ENCODE data around the gene NCOA1.

Gene NCOA1

DNA sequence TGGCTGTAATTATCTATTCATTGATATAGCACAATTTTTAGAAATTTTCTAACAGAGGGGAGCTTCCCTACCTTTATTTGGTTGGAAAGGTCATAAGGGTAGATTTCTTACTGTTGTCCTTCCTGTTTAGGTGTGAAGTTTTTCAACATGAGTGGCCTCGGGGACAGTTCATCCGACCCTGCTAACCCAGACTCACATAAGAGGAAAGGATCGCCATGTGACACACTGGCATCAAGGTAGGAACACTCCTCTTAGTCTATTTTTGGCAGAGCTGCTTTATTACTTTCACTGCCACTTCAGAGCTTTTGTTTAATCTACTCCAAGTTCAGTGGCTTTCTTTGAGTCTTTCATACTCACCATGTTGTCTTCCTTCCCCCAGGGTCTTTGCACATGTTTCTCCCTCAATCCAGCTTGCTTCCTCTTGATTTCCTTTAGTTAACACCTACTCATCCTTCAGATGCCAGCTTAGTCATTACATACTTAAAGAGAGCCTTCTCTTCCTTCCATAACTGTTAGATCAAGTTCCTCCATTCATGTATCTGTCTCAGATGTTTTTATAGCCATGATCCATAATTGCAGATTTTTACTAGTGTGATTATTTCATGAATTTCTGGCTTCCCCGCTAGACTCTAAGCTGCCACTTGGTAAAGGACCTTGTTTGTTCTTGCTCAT, 167.6 kb downstream of the NCOA1 start (continued):
- TF ChIP-seq, protein P1, sequence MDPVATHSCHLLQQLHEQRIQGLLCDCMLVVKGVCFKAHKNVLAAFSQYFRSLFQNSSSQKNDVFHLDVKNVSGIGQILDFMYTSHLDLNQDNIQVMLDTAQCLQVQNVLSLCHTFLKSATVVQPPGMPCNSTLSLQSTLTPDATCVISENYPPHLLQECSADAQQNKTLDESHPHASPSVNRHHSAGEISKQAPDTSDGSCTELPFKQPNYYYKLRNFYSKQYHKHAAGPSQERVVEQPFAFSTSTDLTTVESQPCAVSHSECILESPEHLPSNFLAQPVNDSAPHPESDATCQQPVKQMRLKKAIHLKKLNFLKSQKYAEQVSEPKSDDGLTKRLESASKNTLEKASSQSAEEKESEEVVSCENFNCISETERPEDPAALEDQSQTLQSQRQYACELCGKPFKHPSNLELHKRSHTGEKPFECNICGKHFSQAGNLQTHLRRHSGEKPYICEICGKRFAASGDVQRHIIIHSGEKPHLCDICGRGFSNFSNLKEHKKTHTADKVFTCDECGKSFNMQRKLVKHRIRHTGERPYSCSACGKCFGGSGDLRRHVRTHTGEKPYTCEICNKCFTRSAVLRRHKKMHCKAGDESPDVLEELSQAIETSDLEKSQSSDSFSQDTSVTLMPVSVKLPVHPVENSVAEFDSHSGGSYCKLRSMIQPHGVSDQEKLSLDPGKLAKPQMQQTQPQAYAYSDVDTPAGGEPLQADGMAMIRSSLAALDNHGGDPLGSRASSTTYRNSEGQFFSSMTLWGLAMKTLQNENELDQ (tag by site-specific recombination; IDR thresholded peaks at IDR 0.05; ENCODE audit: low read depth): no peak
- TF ChIP-seq ZNF549 (tag by site-specific recombination; IDR thresholded peaks at IDR 0.05) (no peak), ZNF747 (tag by site-specific recombination; IDR thresholded peaks at IDR 0.05) (no peak)

DNA sequence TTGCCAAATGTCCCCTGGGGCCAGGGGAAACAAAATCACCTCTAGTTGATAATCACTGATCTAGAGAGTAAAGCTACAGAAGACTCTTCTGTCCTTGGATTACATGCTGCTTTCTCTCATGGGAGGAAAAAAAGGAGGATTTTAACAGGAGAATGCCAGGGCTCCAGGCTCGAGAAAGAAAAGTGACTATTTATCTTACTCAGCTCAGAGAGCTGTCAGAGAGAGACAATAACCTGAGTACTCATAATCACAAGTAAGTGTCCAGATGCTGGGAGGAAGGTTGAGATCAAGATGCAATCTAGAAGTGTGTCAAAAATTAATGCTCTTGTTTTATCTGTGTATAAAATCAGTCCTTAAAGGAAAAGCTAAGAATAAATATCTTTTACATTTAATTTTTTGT, 168.8 kb downstream of the NCOA1 start:
- Histone ChIP-seq H3K4me3 (ENCODE audit: low read depth, low read length) (no peak overlapping the region), H3K27ac (ENCODE audit: extremely low read depth, low read depth, low read length) (no peak overlapping the region), H3K9me3 (ENCODE audit: control insufficient read depth, insufficient read depth, low read depth, low read length) (no peaks in the 10 kb centered on the region), H3K36me3 (ENCODE audit: control insufficient read depth in 2 of 2, insufficient read depth in 1 of 2, low read length in 2 of 2) (no peaks in the 10 kb centered on the region), H3K4me1 (ENCODE audit: control insufficient read depth, insufficient read depth, low read length) (peaks cover 5% of the 10 kb centered on the region; the same call in 1 of the 2 replicates)
- ChIA-PET POLR2A (interaction anchor here (0.5 kb wide), 1 partner anchor 170 kb away, joined by 3 read pairs; no protein-coding TSS in a partner anchor), CTCF (interaction anchor here (0.6 kb wide), 1 partner anchor 250 kb away, joined by 5 read pairs; no protein-coding TSS in a partner anchor)
- TF ChIP-seq, protein P2, sequence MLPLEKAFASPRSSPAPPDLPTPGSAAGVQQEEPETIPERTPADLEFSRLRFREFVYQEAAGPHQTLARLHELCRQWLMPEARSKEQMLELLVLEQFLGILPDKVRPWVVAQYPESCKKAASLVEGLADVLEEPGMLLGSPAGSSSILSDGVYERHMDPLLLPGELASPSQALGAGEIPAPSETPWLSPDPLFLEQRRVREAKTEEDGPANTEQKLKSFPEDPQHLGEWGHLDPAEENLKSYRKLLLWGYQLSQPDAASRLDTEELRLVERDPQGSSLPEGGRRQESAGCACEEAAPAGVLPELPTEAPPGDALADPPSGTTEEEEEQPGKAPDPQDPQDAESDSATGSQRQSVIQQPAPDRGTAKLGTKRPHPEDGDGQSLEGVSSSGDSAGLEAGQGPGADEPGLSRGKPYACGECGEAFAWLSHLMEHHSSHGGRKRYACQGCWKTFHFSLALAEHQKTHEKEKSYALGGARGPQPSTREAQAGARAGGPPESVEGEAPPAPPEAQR (tag by site-specific recombination; IDR thresholded peaks at IDR 0.05): no peak
- TF ChIP-seq ZNF239 (tag by site-specific recombination; IDR thresholded peaks at IDR 0.05) (no peak), SP7 (tag by site-specific recombination; IDR thresholded peaks at IDR 0.05) (no peak), ZNF843 (tag by site-specific recombination; IDR thresholded peaks at IDR 0.05) (no peak), ZNF10 (tag by site-specific recombination; IDR thresholded peaks at IDR 0.05) (no peak), ZNF174 (tag by site-specific recombination; IDR thresholded peaks at IDR 0.05) (no peak), ZBTB8A (tag by site-specific recombination; IDR thresholded peaks at IDR 0.05) (no peak), KLF16 (tag by site-specific recombination; IDR thresholded peaks at IDR 0.05) (no peak), ZNF768 (tag by site-specific recombination; IDR thresholded peaks at IDR 0.05) (no peak), ZNF366 (tag by site-specific recombination; conservative IDR thresholded peaks at IDR 0.05) (no peak), ZBTB1 (tag by site-specific recombination; IDR thresholded peaks at IDR 0.05) (no peak)
- TF ChIP-seq, protein P3, sequence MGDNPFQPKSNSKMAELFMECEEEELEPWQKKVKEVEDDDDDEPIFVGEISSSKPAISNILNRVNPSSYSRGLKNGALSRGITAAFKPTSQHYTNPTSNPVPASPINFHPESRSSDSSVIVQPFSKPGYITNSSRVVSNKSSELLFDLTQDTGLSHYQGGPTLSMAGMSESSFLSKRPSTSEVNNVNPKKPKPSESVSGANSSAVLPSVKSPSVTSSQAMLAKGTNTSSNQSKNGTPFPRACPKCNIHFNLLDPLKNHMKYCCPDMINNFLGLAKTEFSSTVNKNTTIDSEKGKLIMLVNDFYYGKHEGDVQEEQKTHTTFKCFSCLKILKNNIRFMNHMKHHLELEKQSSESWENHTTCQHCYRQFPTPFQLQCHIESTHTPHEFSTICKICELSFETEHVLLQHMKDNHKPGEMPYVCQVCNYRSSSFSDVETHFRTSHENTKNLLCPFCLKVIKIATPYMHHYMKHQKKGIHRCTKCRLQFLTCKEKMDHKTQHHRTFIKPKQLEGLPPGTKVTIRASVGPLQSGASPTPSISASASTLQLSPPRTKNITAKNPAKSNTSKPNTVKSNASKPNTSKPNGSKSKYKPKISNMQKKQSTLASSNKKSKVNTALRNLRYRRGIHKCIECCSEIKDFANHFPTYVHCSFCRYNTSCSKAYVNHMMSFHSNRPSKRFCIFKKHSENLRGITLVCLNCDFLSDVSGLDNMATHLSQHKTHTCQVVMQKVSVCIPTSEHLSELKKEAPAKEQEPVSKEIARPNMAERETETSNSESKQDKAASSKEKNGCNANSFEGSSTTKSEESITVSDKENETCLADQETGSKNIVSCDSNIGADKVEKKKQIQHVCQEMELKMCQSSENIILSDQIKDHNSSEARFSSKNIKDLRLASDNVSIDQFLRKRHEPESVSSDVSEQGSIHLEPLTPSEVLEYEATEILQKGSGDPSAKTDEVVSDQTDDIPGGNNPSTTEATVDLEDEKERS (tag by site-specific recombination; IDR thresholded peaks at IDR 0.05): no peak
- TF ChIP-seq, protein P4, sequence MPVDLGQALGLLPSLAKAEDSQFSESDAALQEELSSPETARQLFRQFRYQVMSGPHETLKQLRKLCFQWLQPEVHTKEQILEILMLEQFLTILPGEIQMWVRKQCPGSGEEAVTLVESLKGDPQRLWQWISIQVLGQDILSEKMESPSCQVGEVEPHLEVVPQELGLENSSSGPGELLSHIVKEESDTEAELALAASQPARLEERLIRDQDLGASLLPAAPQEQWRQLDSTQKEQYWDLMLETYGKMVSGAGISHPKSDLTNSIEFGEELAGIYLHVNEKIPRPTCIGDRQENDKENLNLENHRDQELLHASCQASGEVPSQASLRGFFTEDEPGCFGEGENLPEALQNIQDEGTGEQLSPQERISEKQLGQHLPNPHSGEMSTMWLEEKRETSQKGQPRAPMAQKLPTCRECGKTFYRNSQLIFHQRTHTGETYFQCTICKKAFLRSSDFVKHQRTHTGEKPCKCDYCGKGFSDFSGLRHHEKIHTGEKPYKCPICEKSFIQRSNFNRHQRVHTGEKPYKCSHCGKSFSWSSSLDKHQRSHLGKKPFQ (tag by site-specific recombination; IDR thresholded peaks at IDR 0.05): no peak
- TF ChIP-seq, protein P5, sequence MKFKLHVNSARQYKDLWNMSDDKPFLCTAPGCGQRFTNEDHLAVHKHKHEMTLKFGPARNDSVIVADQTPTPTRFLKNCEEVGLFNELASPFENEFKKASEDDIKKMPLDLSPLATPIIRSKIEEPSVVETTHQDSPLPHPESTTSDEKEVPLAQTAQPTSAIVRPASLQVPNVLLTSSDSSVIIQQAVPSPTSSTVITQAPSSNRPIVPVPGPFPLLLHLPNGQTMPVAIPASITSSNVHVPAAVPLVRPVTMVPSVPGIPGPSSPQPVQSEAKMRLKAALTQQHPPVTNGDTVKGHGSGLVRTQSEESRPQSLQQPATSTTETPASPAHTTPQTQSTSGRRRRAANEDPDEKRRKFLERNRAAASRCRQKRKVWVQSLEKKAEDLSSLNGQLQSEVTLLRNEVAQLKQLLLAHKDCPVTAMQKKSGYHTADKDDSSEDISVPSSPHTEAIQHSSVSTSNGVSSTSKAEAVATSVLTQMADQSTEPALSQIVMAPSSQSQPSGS (tag by site-specific recombination; IDR thresholded peaks at IDR 0.05; ENCODE audit: low read depth): no peak
- TF ChIP-seq, protein P6, sequence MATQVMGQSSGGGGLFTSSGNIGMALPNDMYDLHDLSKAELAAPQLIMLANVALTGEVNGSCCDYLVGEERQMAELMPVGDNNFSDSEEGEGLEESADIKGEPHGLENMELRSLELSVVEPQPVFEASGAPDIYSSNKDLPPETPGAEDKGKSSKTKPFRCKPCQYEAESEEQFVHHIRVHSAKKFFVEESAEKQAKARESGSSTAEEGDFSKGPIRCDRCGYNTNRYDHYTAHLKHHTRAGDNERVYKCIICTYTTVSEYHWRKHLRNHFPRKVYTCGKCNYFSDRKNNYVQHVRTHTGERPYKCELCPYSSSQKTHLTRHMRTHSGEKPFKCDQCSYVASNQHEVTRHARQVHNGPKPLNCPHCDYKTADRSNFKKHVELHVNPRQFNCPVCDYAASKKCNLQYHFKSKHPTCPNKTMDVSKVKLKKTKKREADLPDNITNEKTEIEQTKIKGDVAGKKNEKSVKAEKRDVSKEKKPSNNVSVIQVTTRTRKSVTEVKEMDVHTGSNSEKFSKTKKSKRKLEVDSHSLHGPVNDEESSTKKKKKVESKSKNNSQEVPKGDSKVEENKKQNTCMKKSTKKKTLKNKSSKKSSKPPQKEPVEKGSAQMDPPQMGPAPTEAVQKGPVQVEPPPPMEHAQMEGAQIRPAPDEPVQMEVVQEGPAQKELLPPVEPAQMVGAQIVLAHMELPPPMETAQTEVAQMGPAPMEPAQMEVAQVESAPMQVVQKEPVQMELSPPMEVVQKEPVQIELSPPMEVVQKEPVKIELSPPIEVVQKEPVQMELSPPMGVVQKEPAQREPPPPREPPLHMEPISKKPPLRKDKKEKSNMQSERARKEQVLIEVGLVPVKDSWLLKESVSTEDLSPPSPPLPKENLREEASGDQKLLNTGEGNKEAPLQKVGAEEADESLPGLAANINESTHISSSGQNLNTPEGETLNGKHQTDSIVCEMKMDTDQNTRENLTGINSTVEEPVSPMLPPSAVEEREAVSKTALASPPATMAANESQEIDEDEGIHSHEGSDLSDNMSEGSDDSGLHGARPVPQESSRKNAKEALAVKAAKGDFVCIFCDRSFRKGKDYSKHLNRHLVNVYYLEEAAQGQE (tag by site-specific recombination; IDR thresholded peaks at IDR 0.05): no peak
